OCI-LY3 (cell line): ENCODE measurements around the gene SIAH3.

ENCODE experiments used
- H2AFZ ChIP-seq: fragments of 200-600, 300-600 bp; shearing (Covaris generic); 2 replicates; pipeline ENCODE4 v1.6.0; 2014; ENCODE audit warnings: antibody characterized with exemption, low read depth, low read length
- H3K27ac ChIP-seq: fragments of 200-600, 300-600 bp; sonication (generic); 2 replicates; pipeline ENCODE4 v1.5.1; 2014; ENCODE audit warnings: mild to moderate bottlenecking, low read length, moderate library complexity, mixed read lengths
- H3K27me3 ChIP-seq: fragments of 200-600, 300-600 bp; sonication (generic); 2 replicates; pipeline ENCODE4 v1.6.1; 2014; ENCODE audit warnings: low read depth, low read length, mixed read lengths
- H3K36me3 ChIP-seq: fragments of 200-600, 300-600 bp; sonication (generic); replicated peaks from 2 replicates; pipeline ENCODE3; 2014; ENCODE audit warnings: low read depth, low read length, mixed read lengths
- H3K4me1 ChIP-seq: fragments of 300-600, 200-600 bp; sonication (generic); 2 replicates; pipeline ENCODE4 v1.6.1; 2014; ENCODE audit warnings: low read length, mixed read lengths
- H3K4me2 ChIP-seq: fragments of 200-600, 300-600 bp; sonication (generic); 2 replicates; pipeline ENCODE4 v1.6.1; 2014; ENCODE audit warnings: low read length, mixed read lengths
- H3K4me3 ChIP-seq: fragments of 300-600, 200-600 bp; sonication (generic); 2 replicates; pipeline ENCODE4 v1.5.1; 2014; ENCODE audit warnings: antibody characterized with exemption, mild to moderate bottlenecking, low read length, moderate library complexity
- H3K79me2 ChIP-seq: fragments of 300-600, 200-600 bp; shearing (Covaris generic); 2 replicates; pipeline ENCODE4 v1.6.1; 2014; ENCODE audit warnings: mild to moderate bottlenecking, low read length, mixed read lengths
- H3K9ac ChIP-seq: fragments of 300-600, 200-600 bp; shearing (Covaris generic); 2 replicates; pipeline ENCODE4 v1.6.0; 2014; ENCODE audit warnings: mild to moderate bottlenecking, low read length, moderate library complexity
- H3K9me3 ChIP-seq: fragments of 200-600, 300-600 bp; shearing (Covaris generic); 2 replicates; pipeline ENCODE4 v1.6.1; 2014; ENCODE audit warnings: low read length, mixed read lengths; ENCODE audit not compliant: insufficient read depth
- H4K20me1 ChIP-seq: fragments of 200-600, 300-600 bp; sonication (generic); 2 replicates; pipeline ENCODE4 v1.6.1; 2016; ENCODE audit warnings: low read length, mixed read lengths; ENCODE audit not compliant: insufficient read depth
- EZH2phosphoT487 ChIP-seq: fragments of 200-600 bp; shearing (Covaris generic); IDR thresholded peaks from 2 replicates; pipeline ENCODE4 v1.6.1; 2018; ENCODE audit warnings: antibody characterized with exemption, mixed run types, low read depth
- TF ChIP-seq, protein P1 (sequence below): fragments of 200-600, 300-600 bp; sonication (generic); IDR thresholded peaks from 2 replicates; pipeline ENCODE4 v1.5.1; 2014; ENCODE audit warnings: antibody characterized with exemption, low read length, low read depth

The SIAH3 gene

DNA sequence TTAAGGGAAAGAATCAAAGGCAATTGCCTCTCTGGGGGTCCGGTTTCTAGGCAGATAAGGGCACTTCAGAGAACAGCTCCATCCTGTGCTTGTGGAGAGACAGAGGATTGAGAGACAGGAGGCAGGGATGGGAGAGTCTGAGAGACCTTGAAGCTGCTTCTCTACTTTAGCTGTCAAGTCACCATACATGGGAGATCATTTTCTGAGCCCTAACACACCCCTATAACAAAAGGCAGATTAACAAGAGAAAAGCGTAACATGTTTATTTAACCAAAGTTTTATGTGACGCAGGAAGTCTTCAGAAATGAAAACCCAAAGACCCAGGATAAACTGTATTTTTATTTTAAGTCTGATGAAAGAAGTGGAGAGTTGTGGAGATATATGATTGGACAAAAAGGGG lies 101.0 kb downstream of the SIAH3 start:
- no peak overlapping the region for H2AFZ ChIP-seq
- no peak for TF ChIP-seq EZH2phosphoT487
- TF ChIP-seq, protein P1, sequence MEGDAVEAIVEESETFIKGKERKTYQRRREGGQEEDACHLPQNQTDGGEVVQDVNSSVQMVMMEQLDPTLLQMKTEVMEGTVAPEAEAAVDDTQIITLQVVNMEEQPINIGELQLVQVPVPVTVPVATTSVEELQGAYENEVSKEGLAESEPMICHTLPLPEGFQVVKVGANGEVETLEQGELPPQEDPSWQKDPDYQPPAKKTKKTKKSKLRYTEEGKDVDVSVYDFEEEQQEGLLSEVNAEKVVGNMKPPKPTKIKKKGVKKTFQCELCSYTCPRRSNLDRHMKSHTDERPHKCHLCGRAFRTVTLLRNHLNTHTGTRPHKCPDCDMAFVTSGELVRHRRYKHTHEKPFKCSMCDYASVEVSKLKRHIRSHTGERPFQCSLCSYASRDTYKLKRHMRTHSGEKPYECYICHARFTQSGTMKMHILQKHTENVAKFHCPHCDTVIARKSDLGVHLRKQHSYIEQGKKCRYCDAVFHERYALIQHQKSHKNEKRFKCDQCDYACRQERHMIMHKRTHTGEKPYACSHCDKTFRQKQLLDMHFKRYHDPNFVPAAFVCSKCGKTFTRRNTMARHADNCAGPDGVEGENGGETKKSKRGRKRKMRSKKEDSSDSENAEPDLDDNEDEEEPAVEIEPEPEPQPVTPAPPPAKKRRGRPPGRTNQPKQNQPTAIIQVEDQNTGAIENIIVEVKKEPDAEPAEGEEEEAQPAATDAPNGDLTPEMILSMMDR = no peak

DNA sequence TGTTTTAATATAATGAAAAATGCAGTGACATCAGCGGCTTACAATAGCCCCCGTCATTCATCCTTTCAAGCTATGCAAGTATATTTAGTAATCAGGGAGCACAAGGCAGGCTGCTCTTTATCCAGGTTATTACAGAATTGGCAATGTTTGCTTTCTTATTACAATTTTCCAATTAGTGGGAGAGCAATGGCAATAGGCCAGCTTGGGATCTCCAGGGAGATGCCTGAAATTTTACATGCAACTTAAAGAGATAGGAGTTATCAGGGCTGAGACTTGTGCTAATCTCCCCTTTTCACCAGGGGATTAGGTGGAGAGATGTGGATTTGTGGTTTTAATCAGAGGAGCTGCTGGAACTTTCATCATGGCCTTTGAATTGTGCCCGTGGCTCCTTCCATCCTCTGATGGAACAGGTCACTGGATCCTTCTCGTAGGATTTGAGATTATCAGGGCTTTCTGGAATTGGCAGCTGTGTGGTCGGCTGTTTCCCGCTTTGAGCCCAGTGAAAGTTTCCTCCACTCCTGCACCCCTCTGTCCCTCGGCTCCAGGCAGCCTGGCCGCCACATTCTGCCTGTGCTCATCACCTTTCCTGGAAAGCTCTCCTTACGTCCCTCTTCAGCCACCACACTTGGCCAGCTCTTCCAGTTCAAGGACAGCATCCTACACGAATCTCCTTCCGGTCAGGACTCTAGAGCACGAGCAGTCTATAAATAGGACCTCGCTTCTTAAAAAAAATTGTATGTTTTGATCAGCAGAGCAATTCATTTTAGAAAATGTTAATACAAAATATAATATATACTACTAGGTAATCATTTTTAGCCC lies 102.4 kb downstream of the SIAH3 start:
- H3K36me3 ChIP-seq = no peaks in the 10 kb centered on the region
- no peaks in the 10 kb centered on the region for H3K79me2 ChIP-seq
- peaks cover 10% of the 10 kb centered on the region for H3K27me3 ChIP-seq
- H3K4me1 ChIP-seq = no peaks in the 10 kb centered on the region
- no peaks in the 10 kb centered on the region for H4K20me1 ChIP-seq
- H3K27ac ChIP-seq = no peak overlapping the region
- no peak overlapping the region for H3K4me2 ChIP-seq
- H3K4me3 ChIP-seq = no peak overlapping the region
- no peak overlapping the region for H2AFZ ChIP-seq
- H3K9me3 ChIP-seq = no peaks in the 10 kb centered on the region
- no peak for TF ChIP-seq EZH2phosphoT487
- TF ChIP-seq, protein P1 = no peak
- no peak overlapping the region for H3K9ac ChIP-seq

More for the DNA sequence above, 101.0 kb downstream of the SIAH3 start:
- Histone ChIP-seq H3K9ac (no peak overlapping the region), H3K79me2 (no peaks in the 10 kb centered on the region), H3K4me1 (no peaks in the 10 kb centered on the region), H4K20me1 (no peaks in the 10 kb centered on the region), H3K9me3 (no peaks in the 10 kb centered on the region), H3K36me3 (no peaks in the 10 kb centered on the region), H3K27me3 (peaks cover 10% of the 10 kb centered on the region), H3K4me3 (no peak overlapping the region), H3K27ac (no peak overlapping the region), H3K4me2 (no peak overlapping the region)

- no peaks in the 10 kb centered on the region for H3K79me2 ChIP-seq
- H3K27me3 ChIP-seq = peaks cover 10% of the 10 kb centered on the region
- H3K4me3 ChIP-seq = no peak overlapping the region
- no peak overlapping the region for H2AFZ ChIP-seq
- no peak overlapping the region for H3K27ac ChIP-seq
- no peak overlapping the region for H3K9ac ChIP-seq
- TF ChIP-seq, protein P1 = no peak
- no peak for TF ChIP-seq EZH2phosphoT487
- no peak overlapping the region for H3K4me2 ChIP-seq
- H3K36me3 ChIP-seq = no peaks in the 10 kb centered on the region
- no peaks in the 10 kb centered on the region for H3K9me3 ChIP-seq
- H4K20me1 ChIP-seq = no peaks in the 10 kb centered on the region
- H3K4me1 ChIP-seq = no peaks in the 10 kb centered on the region
These were observed 104.5 kb downstream of the SIAH3 start for GRCh38 chr13:45747071-45747470.

- Histone ChIP-seq H3K9ac (no peak overlapping the region), H4K20me1 (no peaks in the 10 kb centered on the region), H3K4me2 (no peak overlapping the region), H3K27me3 (peaks cover 17% of the 10 kb centered on the region), H3K27ac (no peak overlapping the region), H3K79me2 (no peaks in the 10 kb centered on the region), H3K9me3 (no peaks in the 10 kb centered on the region), H3K4me3 (no peak overlapping the region), H3K4me1 (no peaks in the 10 kb centered on the region), H2AFZ (no peak overlapping the region), H3K36me3 (no peaks in the 10 kb centered on the region)
- TF ChIP-seq EZH2phosphoT487 = no peak
- TF ChIP-seq, protein P1 = no peak
These were observed 106.6 kb downstream of the SIAH3 start for GRCh38 chr13:45744979-45745378.
